Left kidney (tissue), 8 donors: ENCODE data around the gene NFKB1. TPM values are rescaled to one million over a fixed set of nuclear protein-coding genes. Genes with fewer than 3 reads are reported as not detected.
A peak's percentile ranks its signal among the peaks of the same experiment; 100 is the strongest.
"Not testable (repeated sequence)": the region's sequence is repeated elsewhere in the genome, so short reads cannot be mapped to it uniquely, and the experiment has no call there.

Experiments
- DNase-seq: peaks from one replicate; pipeline ENCODE4 v3.0.0-alpha.2; 2013
- long read RNA-seq, 8 donors: transcript quantifications; one replicate each; lab custom pipeline, GENCODE V29; 2026
- polyA plus RNA-seq: library from polyadenylated mRNA; unstranded; fragments of 120-200 nt; gene quantifications from one replicate; pipeline ENCODE4 v1.2.1, GENCODE V29; 2013; ENCODE audit not compliant: insufficient read length

The NFKB1 gene, protein sequence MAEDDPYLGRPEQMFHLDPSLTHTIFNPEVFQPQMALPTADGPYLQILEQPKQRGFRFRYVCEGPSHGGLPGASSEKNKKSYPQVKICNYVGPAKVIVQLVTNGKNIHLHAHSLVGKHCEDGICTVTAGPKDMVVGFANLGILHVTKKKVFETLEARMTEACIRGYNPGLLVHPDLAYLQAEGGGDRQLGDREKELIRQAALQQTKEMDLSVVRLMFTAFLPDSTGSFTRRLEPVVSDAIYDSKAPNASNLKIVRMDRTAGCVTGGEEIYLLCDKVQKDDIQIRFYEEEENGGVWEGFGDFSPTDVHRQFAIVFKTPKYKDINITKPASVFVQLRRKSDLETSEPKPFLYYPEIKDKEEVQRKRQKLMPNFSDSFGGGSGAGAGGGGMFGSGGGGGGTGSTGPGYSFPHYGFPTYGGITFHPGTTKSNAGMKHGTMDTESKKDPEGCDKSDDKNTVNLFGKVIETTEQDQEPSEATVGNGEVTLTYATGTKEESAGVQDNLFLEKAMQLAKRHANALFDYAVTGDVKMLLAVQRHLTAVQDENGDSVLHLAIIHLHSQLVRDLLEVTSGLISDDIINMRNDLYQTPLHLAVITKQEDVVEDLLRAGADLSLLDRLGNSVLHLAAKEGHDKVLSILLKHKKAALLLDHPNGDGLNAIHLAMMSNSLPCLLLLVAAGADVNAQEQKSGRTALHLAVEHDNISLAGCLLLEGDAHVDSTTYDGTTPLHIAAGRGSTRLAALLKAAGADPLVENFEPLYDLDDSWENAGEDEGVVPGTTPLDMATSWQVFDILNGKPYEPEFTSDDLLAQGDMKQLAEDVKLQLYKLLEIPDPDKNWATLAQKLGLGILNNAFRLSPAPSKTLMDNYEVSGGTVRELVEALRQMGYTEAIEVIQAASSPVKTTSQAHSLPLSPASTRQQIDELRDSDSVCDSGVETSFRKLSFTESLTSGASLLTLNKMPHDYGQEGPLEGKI
- polyA plus RNA-seq: 25.4 TPM
- long read RNA-seq, donor 1: 0 reads
- long read RNA-seq, donor 2, full-length matches to known transcripts: 2 of 2 reads
- long read RNA-seq, donor 2, partial matches to known transcripts: 0 of 2 reads
- long read RNA-seq, donor 2, other reads (novel, unspliced or antisense): 0 of 2 reads
- long read RNA-seq, donor 3, full-length matches to known transcripts: 4 of 13 reads
- long read RNA-seq, donor 3, partial matches to known transcripts: 9 of 13 reads
- long read RNA-seq, donor 3, other reads (novel, unspliced or antisense): 0 of 13 reads
- long read RNA-seq, donor 4: 0 reads
- long read RNA-seq, donor 5, full-length matches to known transcripts: 4 of 12 reads
- long read RNA-seq, donor 5, partial matches to known transcripts: 8 of 12 reads
- long read RNA-seq, donor 5, other reads (novel, unspliced or antisense): 0 of 12 reads
- long read RNA-seq, donor 6, full-length matches to known transcripts: 2 of 2 reads
- long read RNA-seq, donor 6, partial matches to known transcripts: 0 of 2 reads
- long read RNA-seq, donor 6, other reads (novel, unspliced or antisense): 0 of 2 reads
- long read RNA-seq, donor 7, full-length matches to known transcripts: 5 of 5 reads
- long read RNA-seq, donor 7, partial matches to known transcripts: 0 of 5 reads
- long read RNA-seq, donor 7, other reads (novel, unspliced or antisense): 0 of 5 reads
- long read RNA-seq, donor 8, partial matches to known transcripts: 5 of 7 reads
- long read RNA-seq, donor 8, other reads (novel, unspliced or antisense): 0 of 7 reads

DNA sequence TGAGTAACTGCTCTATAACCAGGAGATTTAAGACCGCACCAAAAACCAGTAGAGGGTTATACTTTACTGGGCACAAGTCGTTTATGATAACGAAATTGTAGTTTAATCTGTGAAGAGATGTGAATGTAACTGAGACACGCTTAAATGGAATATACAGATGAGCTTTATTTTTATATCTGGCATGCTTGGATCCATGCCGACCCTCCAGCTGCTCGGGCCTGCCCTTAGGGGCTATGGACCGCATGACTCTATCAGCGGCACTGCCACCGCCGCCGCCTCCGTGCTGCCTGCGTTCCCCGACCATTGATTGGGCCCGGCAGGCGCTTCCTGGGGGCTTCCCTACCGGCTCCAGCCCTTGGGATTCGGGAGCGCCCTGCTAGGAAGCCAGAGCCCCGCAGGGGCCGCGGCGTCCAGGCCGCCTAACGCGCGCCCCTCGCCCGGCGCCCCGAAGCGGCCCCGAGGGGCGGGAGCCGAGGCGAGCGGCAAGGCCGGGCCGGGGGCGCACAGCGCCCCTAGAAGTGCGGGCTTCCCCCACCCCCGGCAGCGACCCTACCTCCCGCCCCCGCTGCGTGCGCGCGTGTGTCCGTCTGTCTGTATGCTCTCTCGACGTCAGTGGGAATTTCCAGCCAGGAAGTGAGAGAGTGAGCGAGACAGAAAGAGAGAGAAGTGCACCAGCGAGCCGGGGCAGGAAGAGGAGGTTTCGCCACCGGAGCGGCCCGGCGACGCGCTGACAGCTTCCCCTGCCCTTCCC lies at the start of gene NFKB1:
TSS of gene NFKB1 (plus strand) at position 664 of the 751 bp plus-strand sequence. CDS start 24,160 bp downstream, outside the sequence.
- DNase-seq: peak; percentile 62

DNA sequence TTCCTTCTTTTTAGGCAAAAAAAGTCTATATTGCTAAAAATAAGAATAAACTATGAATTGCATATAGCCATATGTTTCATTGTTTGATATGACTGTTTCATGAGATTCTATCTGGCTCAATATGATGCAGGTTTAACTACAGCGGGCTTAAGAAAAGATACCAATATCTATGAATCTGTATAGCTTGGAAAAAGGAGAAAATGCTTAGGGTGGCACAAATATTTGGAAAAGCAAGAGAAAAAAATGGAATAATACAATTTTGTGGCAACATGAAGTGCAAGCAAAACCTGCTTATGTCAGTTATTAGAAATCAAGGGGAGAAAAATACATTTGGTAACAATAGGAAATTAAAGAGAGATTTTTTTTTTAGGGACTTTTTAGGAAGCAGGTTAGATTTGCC lies 48.3 kb upstream of the NFKB1 start:
- DNase-seq: no peak

DNA sequence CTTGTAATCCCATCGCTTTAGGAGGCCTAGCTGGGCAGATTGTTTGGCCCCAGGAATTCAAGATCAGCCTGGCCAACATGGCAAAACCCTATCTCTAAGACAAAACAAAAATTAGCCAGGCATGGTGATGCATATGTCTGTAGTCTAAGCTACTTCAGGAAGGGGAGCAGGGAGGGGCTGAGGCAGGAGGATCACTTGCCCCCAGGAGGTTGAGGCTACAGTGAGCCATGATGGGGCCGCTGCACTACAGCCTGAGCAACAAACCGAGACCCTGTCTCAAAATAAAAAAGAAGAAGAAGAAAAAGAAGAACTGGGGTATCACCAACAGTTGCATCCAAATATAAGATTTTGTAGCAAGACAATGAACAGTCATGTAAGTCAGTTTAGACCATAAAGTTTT lies 47.3 kb upstream of the NFKB1 start:
- DNase-seq: no peak

DNA sequence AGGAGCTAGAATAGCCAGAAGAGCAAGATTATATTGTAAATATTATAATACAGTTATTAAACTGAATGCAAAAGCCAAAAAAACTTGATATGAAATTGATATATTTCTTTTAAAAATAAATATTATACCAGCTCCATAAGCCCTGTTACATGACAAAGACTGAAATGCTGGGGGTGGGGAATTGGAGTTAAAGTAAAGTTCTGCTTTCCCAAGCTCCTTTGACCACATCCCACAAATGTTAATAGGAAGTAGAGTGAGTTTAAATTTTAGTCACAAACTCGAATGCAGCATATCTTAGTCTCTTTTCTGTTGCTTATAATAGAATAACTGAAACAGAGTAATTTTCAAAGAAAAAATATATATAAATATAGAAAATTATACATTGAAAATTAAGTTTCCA lies 46.9 kb upstream of the NFKB1 start:
- no peak for DNase-seq

DNA sequence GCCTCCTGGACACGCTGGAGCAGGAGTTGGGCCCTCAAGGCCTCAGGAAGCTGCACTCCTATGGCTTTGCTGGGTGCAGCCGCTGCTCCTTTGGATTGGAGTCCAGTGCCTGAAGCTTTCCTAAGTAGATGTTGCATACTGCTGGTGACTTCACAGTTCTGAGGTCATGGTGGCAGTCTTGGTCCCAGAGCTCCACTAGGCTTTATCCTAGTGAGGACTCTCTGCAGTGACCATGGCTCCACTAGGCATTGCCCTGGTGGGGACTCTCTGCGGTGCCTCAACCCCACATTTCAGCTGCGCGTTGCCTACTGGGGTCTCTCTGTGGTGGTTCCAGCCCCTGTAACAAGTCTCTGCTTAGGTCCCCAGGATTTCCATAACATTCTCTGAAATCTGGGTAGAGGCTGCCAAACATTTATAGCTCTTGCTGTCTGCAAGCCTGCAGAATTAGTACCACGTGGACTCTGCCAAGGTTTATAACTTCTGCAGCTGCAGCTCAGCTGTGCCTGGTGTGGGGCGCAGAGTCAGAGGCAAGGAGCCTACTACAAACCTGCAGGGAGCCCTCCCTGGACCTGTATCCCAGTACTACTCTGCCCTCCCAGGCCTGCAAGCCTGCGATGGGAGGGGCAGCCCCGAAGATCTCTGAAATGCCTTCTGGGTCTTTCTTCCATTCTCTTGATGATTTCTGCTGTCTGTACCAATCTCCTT lies 46.0 kb upstream of the NFKB1 start:
- no peak for DNase-seq

DNA sequence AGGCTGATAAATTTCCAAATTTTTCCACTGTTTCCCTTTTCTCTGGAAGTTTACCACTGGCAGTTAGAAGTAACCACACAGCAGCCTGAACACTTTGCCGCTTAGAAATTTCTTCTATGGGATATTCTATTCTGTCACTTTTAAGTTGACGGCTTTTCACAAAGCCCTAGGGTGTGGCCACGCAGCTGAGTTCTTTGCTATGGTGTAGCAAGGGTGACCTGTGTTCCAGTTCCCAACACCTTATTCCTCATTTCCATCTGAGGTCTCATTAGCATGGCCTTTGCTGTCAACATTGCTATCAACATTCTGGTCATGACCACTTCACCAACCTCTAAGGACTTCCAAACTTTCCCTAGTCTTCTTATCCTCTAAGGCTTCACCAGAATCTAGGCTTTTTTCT lies 45.4 kb upstream of the NFKB1 start:
- DNase-seq: no peak

DNA sequence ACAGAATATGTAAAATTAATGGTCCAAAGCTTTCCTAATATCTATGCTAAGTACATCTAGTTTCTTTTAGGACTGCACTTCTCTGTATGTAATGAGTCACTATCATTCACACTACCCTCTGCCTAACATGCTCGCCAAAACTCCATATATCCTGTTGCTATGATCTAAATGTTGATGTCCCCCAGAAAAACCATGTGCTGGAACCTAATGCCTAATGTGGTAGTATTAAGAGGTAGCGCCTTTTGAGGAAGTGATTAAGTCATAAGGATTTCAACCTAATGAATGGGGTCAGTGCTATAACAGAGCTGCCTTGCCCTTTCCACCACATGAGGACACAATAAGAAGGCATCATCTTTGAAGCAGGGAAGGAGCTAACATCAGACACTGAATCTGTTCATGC lies 34.9 kb upstream of the NFKB1 start:
- no peak for DNase-seq

DNA sequence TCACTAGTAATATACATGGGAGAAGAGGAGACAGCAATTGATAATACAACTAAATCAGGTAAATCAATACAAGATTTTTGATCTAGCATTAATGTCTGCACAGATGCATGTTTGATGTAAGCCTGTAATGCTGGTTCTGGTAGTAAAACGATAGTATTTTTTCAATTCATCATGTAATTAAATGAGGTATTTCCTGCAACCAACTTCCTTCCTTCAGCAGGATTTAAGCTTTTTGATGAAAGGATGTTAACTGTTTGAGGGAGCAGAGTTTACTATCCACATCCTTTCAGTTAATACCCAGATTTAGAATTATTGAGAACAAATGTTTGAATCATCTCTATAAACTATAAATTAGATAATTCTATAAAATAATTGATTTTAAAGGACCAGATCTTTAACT lies 31.4 kb upstream of the NFKB1 start:
- DNase-seq: no peak

DNA sequence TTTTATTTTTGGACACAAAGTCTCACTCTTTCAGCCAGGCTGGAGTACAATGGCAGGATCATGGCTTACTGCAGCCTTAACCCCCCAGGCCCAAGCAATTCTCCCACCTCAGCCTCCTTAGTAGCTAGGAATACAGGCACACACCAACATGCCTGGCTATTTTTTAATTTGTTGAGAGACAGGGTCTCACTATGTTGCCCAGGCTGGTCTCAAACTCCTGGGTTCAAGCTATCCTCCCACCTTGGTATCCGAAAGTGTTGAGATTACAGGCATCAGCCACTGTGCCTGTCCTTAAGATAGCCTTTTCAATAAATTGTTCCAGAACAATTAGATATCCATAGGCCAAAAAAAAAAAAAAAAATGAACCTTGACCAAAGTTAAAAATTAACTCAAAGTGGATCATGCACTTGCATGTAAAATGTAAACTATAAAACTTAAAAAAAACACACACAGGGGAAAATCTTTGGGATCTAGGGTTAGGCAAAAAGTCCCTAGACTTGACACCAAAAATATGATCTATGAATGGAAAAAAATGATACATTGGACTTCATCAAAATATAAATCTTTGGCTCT lies 28.6 kb upstream of the NFKB1 start:
- no peak for DNase-seq

DNA sequence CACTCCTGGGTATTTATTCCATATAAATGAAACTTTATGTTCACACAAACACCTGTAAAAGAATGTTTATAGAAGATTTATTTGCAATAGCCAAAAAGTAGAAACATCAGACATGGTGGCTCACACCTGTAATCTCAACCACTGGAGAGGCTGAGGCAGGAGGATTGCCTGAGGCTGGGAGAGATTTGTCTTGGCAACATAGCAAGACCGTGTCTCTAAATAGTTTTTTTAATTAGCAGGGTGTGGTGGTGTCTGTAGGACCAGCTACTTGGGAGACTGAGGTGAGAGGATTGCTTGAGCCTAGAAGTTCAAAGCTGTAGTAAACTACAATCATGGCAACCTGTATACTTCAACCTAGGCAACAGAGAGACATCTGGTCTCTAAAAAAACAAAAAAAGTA lies 27.7 kb upstream of the NFKB1 start:
- no peak for DNase-seq

DNA sequence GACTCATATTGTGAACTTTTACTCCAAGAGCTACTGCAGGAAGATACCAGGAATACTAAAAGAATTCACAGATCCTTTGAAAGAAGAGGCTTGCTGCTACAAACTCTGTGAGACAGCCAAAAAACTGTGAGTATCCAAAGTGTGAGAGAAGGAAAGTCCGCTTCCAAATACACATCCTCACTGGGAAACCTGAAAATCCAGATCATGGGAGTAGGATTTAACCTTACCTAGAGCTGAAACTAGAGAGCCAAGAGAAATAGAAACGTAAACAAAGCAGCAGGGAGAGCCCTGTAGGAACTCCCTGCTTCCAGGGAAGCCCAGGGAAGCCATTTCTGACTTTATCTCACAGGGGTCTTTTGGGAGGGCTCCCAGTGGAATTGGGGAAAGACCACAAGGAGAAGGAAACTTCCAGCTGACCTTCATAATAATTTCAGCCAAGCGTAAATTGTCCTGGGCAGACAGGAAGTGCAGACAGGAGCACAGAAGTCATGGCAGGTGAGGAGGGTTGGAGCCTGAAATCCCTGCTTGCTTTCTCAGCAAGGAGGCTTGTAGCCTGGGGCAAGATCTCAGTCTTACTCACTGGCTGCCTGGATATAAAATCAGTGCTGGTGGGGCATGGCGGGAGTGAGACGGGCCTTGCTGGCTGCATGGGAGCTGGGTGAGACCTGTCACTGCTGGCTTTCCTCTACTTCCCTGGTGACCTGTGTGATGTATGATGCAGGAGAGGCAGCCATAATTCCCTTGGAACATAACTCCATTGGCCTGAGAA lies 26.2 kb upstream of the NFKB1 start:
- DNase-seq: no peak

DNA sequence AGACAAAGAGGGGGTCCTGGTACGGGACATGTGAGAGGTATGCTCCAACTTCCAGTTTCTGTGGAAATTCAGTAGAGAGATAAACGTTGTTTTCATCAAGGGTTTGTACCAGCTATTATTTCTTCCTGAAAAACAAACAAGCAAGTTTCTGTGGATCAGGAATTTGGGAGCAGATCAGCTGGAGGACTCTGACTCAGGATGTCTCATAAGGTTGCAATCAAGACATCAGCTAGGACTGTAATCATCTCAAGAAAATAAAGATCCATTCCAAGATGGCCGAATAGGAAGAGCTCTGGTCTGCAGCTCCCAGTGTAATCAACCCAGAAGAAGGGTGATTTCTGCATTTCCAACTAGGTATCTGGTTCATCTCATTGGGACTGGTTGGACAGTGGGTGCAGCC lies 23.5 kb upstream of the NFKB1 start:
- no peak for DNase-seq

DNA sequence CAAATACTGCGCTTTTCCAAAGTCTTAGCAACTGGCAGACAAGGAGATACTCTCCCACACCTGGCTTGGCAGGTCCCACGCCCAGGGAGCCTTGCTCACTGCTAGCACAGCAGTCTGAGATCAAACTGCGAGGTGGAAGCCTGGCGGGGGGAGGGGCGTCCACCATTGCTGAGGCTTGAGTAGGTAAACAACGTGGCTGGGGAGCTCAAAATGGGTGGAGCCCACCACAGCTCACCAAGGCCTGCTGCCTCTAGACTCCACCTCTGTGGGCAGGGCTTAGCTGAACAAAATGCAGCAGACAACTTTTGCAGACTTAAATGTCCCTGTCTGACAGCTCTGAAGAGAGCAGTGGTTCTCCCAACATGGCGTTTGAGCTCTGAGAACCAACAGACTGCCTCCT lies 23.0 kb upstream of the NFKB1 start:
- no peak for DNase-seq

DNA sequence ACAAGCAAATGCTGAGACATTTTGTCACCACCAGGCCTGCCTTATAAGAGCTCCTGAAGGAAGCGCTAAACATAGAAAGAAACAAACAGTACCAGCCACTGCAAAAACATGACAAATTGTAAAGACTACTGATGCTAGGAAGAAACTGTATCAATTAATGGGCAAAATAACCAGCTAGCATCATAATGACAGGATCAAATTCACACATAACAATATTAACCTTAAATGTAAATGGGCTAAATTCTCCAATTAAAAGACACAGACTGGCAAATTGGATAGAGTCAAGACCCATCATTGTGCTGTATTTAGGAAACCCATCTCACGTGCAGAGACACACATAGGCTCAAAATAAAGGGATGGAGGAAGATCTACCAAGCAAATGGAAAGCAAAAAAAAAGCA lies 21.3 kb upstream of the NFKB1 start:
- not testable (repeated sequence) for DNase-seq

DNA sequence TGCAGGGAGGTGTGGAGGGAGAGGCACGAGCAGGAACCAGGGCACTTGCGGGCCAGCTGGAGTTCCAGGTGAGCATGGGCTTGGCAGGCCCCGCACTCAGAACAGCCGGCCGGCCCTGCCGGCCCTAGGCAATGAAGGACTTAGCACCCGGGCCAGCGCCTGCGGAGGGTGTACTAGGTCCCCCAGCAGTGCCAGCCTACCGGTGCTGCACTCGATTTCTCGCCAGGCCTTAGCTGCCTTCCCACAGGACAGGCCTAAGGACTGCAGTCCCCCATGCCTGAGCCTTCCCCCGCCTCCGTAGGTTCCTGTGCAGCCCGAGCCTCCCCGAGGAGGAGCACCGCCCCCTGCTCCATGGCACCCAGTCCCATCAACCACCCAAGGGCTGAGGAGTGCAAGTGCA lies 18.0 kb upstream of the NFKB1 start:
- no peak for DNase-seq

DNA sequence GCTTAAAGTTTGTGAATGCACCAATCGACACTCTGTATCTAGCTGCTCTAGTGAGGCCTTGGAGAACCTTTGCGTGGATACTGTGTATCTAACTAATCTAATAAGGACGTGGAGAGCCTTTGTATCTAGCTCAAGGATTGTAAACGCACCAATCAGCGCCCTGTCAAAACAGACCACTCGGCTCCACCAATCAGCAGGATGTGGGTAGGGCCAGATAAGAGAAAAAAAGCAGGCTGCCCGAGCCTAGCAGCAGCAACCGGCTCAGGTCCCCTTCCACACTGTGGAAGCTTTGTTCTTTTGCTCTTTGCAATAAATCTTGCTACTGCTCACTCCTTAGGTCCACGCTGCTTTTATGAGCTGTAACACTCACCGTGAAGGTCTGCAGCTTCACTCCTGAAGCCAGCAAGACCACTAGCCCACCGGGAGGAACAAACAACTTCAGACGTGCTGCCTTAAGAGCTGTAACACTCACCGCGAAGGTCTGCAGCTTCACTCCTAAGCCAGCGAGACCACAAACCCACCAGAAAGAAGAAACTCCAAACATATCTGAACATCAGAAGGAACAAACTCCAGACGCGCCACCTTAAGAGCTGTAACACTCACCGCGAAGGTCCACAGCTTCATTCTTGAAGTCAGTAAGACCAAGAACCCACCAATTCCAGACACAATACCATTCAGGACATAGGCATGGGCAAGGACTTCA lies 17.0 kb upstream of the NFKB1 start:
- DNase-seq: not testable (repeated sequence)

DNA sequence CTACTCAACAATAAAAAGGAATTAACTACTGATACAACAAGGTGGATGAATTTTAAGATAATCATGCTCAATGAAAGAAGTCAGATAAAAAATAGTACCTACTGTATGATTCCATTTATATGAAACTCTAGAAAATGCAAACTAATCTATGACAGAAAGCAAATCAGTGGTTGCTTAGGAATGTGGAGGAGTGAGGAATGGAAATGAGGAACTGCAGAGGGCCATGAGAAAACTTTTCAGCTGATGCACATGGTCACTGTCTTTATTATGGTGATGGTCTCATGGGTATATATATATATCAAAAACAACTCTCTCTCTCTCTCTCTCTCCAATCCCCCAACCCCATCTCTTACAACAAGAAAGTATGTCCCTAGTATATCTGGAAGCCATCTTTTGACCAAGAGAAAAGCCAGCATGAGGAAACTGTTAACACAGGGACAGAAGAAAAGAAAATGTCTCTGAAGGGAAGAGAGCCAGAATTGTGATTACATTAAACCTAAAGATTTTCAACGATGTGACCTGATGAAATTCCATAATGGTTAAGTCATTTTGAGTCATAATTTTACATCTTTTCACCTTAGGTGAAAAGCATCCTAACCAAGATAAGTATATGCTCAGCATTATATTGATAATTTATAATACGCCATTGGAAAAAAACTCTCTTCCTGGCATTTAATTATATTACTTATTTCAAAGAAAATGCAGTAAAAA lies 8.5 kb upstream of the NFKB1 start:
- no peak for DNase-seq
